GM12864 (cell line): Measurements from ENCODE around the gene FZD1.

Experiments used
- DNase-seq: peaks from one replicate; pipeline ENCODE4 v3.0.0-alpha.2; 2011; ENCODE audit warnings: low read depth
- H3K4me3 ChIP-seq: 2 replicates; pipeline ENCODE4 v1.5.1; 2011; ENCODE audit warnings: mild to moderate bottlenecking, low read depth, low read length, control low read depth
- TF ChIP-seq, protein P1 (sequence below): IDR thresholded peaks from 2 replicates; pipeline ENCODE4 v1.5.1; 2011; ENCODE audit warnings: low read depth, mild to moderate bottlenecking, moderate library complexity, low read length, control low read depth, inconsistent platforms; ENCODE audit errors: missing control alignments

FZD1 gene

GRCh38 chr7:91243591-91244301 lies 20.5 kb upstream of the FZD1 start:
- TF ChIP-seq, protein P1, sequence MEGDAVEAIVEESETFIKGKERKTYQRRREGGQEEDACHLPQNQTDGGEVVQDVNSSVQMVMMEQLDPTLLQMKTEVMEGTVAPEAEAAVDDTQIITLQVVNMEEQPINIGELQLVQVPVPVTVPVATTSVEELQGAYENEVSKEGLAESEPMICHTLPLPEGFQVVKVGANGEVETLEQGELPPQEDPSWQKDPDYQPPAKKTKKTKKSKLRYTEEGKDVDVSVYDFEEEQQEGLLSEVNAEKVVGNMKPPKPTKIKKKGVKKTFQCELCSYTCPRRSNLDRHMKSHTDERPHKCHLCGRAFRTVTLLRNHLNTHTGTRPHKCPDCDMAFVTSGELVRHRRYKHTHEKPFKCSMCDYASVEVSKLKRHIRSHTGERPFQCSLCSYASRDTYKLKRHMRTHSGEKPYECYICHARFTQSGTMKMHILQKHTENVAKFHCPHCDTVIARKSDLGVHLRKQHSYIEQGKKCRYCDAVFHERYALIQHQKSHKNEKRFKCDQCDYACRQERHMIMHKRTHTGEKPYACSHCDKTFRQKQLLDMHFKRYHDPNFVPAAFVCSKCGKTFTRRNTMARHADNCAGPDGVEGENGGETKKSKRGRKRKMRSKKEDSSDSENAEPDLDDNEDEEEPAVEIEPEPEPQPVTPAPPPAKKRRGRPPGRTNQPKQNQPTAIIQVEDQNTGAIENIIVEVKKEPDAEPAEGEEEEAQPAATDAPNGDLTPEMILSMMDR, result no peak
- H3K4me3 ChIP-seq, result no peak overlapping the region
- no peak for DNase-seq

GRCh38 chr7:91247500-91247899 lies 16.7 kb upstream of the FZD1 start:
- H3K4me3 ChIP-seq, result no peak overlapping the region
- no peak for DNase-seq
- TF ChIP-seq, protein P1, result no peak

- DNase-seq, result no peak
- TF ChIP-seq, protein P1, result no peak
- no peak overlapping the region for H3K4me3 ChIP-seq
Observed at GRCh38 chr7:91248996-91249395, 15.2 kb upstream of the FZD1 start.

GRCh38 chr7:91249506-91250233 lies 14.6 kb upstream of the FZD1 start:
- TF ChIP-seq, protein P1, result no peak
- DNase-seq, result no peak
- no peak overlapping the region for H3K4me3 ChIP-seq

- no peak for DNase-seq
- TF ChIP-seq, protein P1, result no peak
- no peak overlapping the region for H3K4me3 ChIP-seq
Observed at GRCh38 chr7:91250706-91251105, 13.5 kb upstream of the FZD1 start.

- no peak for DNase-seq
- TF ChIP-seq, protein P1, result no peak
- no peak overlapping the region for H3K4me3 ChIP-seq
Observed at GRCh38 chr7:91251877-91252276, 12.4 kb upstream of the FZD1 start.
